ENCODE data around the gene SCIN. TPM values are rescaled to one million over a fixed set of nuclear protein-coding genes. Genes with fewer than 3 reads are reported as not detected.

SCIN gene
- total and polyA plus RNA-seq, 2 donors (not counting 1 experiment from before 2014, with no cell fraction given): 0.49 to 0.97 TPM

- H3K4me3 Mint-ChIP-seq: no peak overlapping the region
- no CpG with 5 or more reads among the region's 4 CpGs for WGBS (ENCODE audit: insufficient coverage)
- Histone ChIP-seq H4K20me1 (ENCODE audit: control insufficient read depth, insufficient read depth, low read length, poor library complexity, severe bottlenecking) (no peaks in the 10 kb centered on the region), H3K9ac (ENCODE audit: low read length) (no peak overlapping the region), H3K79me2 (ENCODE audit: control insufficient read depth, insufficient read depth, low read length) (no peaks in the 10 kb centered on the region), H3K4me3 (ENCODE audit: control extremely low read depth in 1 of 5, extremely low read depth in 1 of 5, insufficient read depth in 1 of 5, low read depth in 2 of 5, low read length in 4 of 5) (no peak overlapping the region), H2AFZ (ENCODE audit: insufficient read depth, low read depth, low read length, poor library complexity, severe bottlenecking) (no peak overlapping the region), H3K36me3 (replicated peaks in 1 of 2; ENCODE audit: control extremely low read depth in 1 of 2, control insufficient read depth in 1 of 2, extremely low read depth in 1 of 2, insufficient read depth in 2 of 2, low read length in 1 of 2) (no peaks in the 10 kb centered on the region), H3K9me3 (ENCODE audit: control extremely low read depth in 1 of 3, control insufficient read depth in 2 of 3, insufficient read depth in 1 of 3, low read length in 2 of 3) (no peaks in the 10 kb centered on the region), H3K27me3 (replicated peaks in 1 of 4; ENCODE audit: control extremely low read depth in 1 of 4, control insufficient read depth in 3 of 4, insufficient read depth in 4 of 4, low read length in 3 of 4) (no peaks in the 10 kb centered on the region), H3K27ac (ENCODE audit: low read length in 2 of 2) (no peak overlapping the region), H3K4me1 (ENCODE audit: control insufficient read depth in 2 of 2, insufficient read depth in 2 of 2, low read length in 2 of 2) (peaks cover 5 to 6% of the 10 kb centered on the region in 2 donors), H3K4me2 (replicated peaks; ENCODE audit: low read depth, low read length, poor library complexity, severe bottlenecking) (no peak overlapping the region)
- ATAC-seq (ENCODE audit: low read depth) (no peak), DNase-seq (no peak)
- H3K4me1 Mint-ChIP-seq: peaks cover 11% of the 10 kb centered on the region
- POLR2A ChIA-PET: no interaction called here
- no peaks in the 10 kb centered on the region for H3K27me3 Mint-ChIP-seq
- intact Hi-C loops (cut with micrococcal nuclease): no loop called here
- no peak for TF ChIP-seq EZH2 (IDR thresholded peaks at IDR 0.05; ENCODE audit: borderline replicate concordance, insufficient read depth, low read depth, low read length, poor library complexity, severe bottlenecking)
- no peak for TF ChIP-seq CTCF (IDR thresholded peaks at IDR 0.05)
- H3K27ac Mint-ChIP-seq: no peak overlapping the region
- CTCF ChIA-PET: no interaction called here
- no peaks in the 10 kb centered on the region for H3K9me3 Mint-ChIP-seq (ENCODE audit: insufficient read depth)
Measured at GRCh38 chr7:12586271-12586670, 15.8 kb downstream of the SCIN start.

GRCh38 chr7:12588259-12588904 is 17.9 kb downstream of the SCIN start:
- no peak overlapping the region for H3K4me3 ChIP-seq (ENCODE audit: control extremely low read depth in 1 of 5, extremely low read depth in 1 of 5, insufficient read depth in 1 of 5, low read depth in 2 of 5, low read length in 4 of 5)
- no peaks in the 10 kb centered on the region for H3K27me3 Mint-ChIP-seq
- no peaks in the 10 kb centered on the region for H4K20me1 ChIP-seq (ENCODE audit: control insufficient read depth, insufficient read depth, low read length, poor library complexity, severe bottlenecking)
- no CpG with 5 or more reads among the region's 11 CpGs for WGBS (ENCODE audit: insufficient coverage)
- TF ChIP-seq CTCF (IDR thresholded peaks at IDR 0.05): no peak
- TF ChIP-seq EZH2 (IDR thresholded peaks at IDR 0.05; ENCODE audit: borderline replicate concordance, insufficient read depth, low read depth, low read length, poor library complexity, severe bottlenecking): no peak
- POLR2A ChIA-PET: no interaction called here
- no peaks in the 10 kb centered on the region for H3K9me3 Mint-ChIP-seq (ENCODE audit: insufficient read depth)
- intact Hi-C loops (cut with micrococcal nuclease): no loop called here
- H3K9me3 ChIP-seq (ENCODE audit: control extremely low read depth in 1 of 3, control insufficient read depth in 2 of 3, insufficient read depth in 1 of 3, low read length in 2 of 3): peaks cover 0 to 6% (median 0%) of the 10 kb centered on the region in 3 donors
- H3K4me2 ChIP-seq (replicated peaks; ENCODE audit: low read depth, low read length, poor library complexity, severe bottlenecking): no peak overlapping the region
- H3K4me1 ChIP-seq (ENCODE audit: control insufficient read depth in 2 of 2, insufficient read depth in 2 of 2, low read length in 2 of 2): peaks cover 5 to 6% of the 10 kb centered on the region in 2 donors
- ATAC-seq (ENCODE audit: low read depth): no peak
- H3K4me1 Mint-ChIP-seq: peaks cover 11% of the 10 kb centered on the region
- H3K27ac Mint-ChIP-seq: no peak overlapping the region
- H3K36me3 ChIP-seq (replicated peaks in 1 of 2; ENCODE audit: control extremely low read depth in 1 of 2, control insufficient read depth in 1 of 2, extremely low read depth in 1 of 2, insufficient read depth in 2 of 2, low read length in 1 of 2): no peaks in the 10 kb centered on the region
- H3K27me3 ChIP-seq (replicated peaks in 1 of 4; ENCODE audit: control extremely low read depth in 1 of 4, control insufficient read depth in 3 of 4, insufficient read depth in 4 of 4, low read length in 3 of 4): no peaks in the 10 kb centered on the region
- no peak overlapping the region for H3K9ac ChIP-seq (ENCODE audit: low read length)
- H3K79me2 ChIP-seq (ENCODE audit: control insufficient read depth, insufficient read depth, low read length): no peaks in the 10 kb centered on the region
- no peak overlapping the region for H3K27ac ChIP-seq (ENCODE audit: low read length in 2 of 2)
- CTCF ChIA-PET: no interaction called here
- H2AFZ ChIP-seq (ENCODE audit: insufficient read depth, low read depth, low read length, poor library complexity, severe bottlenecking): no peak overlapping the region
- no peak for DNase-seq
- no peak overlapping the region for H3K4me3 Mint-ChIP-seq
